OCI-LY1 (cell line): Measurements from ENCODE around the gene LRRC8D.

Source experiments
- H2AFZ ChIP-seq: fragments of 200-600 bp; sonication (generic), shearing (Covaris generic); 2 replicates; pipeline ENCODE4 v1.6.0; 2014; ENCODE audit warnings: antibody characterized with exemption, mild to moderate bottlenecking, low read length
- H3F3A ChIP-seq: fragments of 200-600 bp; sonication (generic), shearing (Covaris generic); 2 replicates; pipeline ENCODE4 v1.6.0; 2014; ENCODE audit warnings: mild to moderate bottlenecking, antibody characterized with exemption, low read length, moderate library complexity; ENCODE audit not compliant: insufficient read depth
- H3K27ac ChIP-seq: fragments of 200-600 bp; sonication (generic); 2 replicates; pipeline ENCODE4 v1.5.1; 2014; ENCODE audit warnings: low read length, mixed run types, mild to moderate bottlenecking, low read depth; ENCODE audit not compliant: poor library complexity, severe bottlenecking
- H3K27me3 ChIP-seq: fragments of 200-600 bp; sonication (generic); 2 replicates; pipeline ENCODE4 v1.6.0; 2014; ENCODE audit warnings: antibody characterized with exemption, mild to moderate bottlenecking, low read length, moderate library complexity; ENCODE audit not compliant: insufficient read depth
- H3K36me3 ChIP-seq: fragments of 200-600 bp; sonication (generic); 2 replicates; pipeline ENCODE4 v1.6.1; 2014; ENCODE audit warnings: mild to moderate bottlenecking, antibody characterized with exemption, low read length, moderate library complexity, mixed read lengths; ENCODE audit not compliant: insufficient read depth
- H3K4me1 ChIP-seq: fragments of 200-600 bp; sonication (generic); 2 replicates; pipeline ENCODE4 v1.5.1; 2014; ENCODE audit warnings: mild to moderate bottlenecking, low read length, moderate library complexity; ENCODE audit not compliant: insufficient read depth, severe bottlenecking
- H3K4me2 ChIP-seq: fragments of 200-600 bp; sonication (generic), shearing (Covaris generic); 2 replicates; pipeline ENCODE4 v1.6.1; 2014; ENCODE audit warnings: low read length
- H3K4me3 ChIP-seq: fragments of 200-600 bp; sonication (generic); 2 replicates; pipeline ENCODE4 v1.5.1; 2014; ENCODE audit warnings: low read length, low read depth, mild to moderate bottlenecking, mixed read lengths; ENCODE audit not compliant: poor library complexity, severe bottlenecking
- H3K79me2 ChIP-seq: fragments of 200-600 bp; shearing (Covaris generic); 2 replicates; pipeline ENCODE4 v1.6.1; 2016; ENCODE audit warnings: mixed run types, low read length, mixed read lengths; ENCODE audit not compliant: insufficient read depth
- H3K9ac ChIP-seq: fragments of 200-600 bp; sonication (generic), shearing (Covaris generic); 2 replicates; pipeline ENCODE4 v1.6.1; 2014; ENCODE audit warnings: mild to moderate bottlenecking, low read length, mixed read lengths
- H3K9me2 ChIP-seq: fragments of 200-600 bp; sonication (generic), shearing (Covaris generic); 2 replicates; pipeline ENCODE4 v1.6.1; 2014; ENCODE audit warnings: low read depth, mild to moderate bottlenecking, low read length, mixed read lengths
- H3K9me3 ChIP-seq: fragments of 200-600 bp; shearing (Covaris generic); 2 replicates; pipeline ENCODE4 v1.6.1; 2014; ENCODE audit warnings: low read length, mixed read lengths
- H4K20me1 ChIP-seq: fragments of 200-600 bp; sonication (generic), shearing (Covaris generic); 2 replicates; pipeline ENCODE4 v1.6.0; 2016; ENCODE audit warnings: mild to moderate bottlenecking, low read length; ENCODE audit not compliant: insufficient read depth
- CTCF ChIP-seq: fragments of 200-600 bp; sonication (generic), shearing (Covaris generic); IDR thresholded peaks from 2 replicates; pipeline ENCODE4 v1.5.1; 2017; ENCODE audit warnings: mild to moderate bottlenecking, antibody characterized with exemption, low read length, moderate library complexity, mixed read lengths
- EZH2 ChIP-seq: fragments of 200-600 bp; sonication (generic), shearing (Covaris generic); IDR thresholded peaks from 2 replicates; pipeline ENCODE4 v1.8.0; 2017; ENCODE audit warnings: borderline replicate concordance, mixed run types, mild to moderate bottlenecking, antibody characterized with exemption, low read length, moderate library complexity, mixed read lengths

LRRC8D gene

GRCh38 chr1:89878256-89878655 is 57.4 kb downstream of the LRRC8D start:
- Histone ChIP-seq H3K4me2 (no peak overlapping the region), H3K4me1 (no peaks in the 10 kb centered on the region), H2AFZ (no peak overlapping the region), H3K27ac (no peak overlapping the region), H3K9ac (no peak overlapping the region), H3K36me3 (peaks cover 54% of the 10 kb centered on the region), H3K9me2 (no peaks in the 10 kb centered on the region), H3K79me2 (peaks cover 33% of the 10 kb centered on the region), H3K9me3 (no peaks in the 10 kb centered on the region; the same call in 1 of the 2 replicates), H3K4me3 (no peak overlapping the region), H3K27me3 (no peaks in the 10 kb centered on the region), H4K20me1 (no peaks in the 10 kb centered on the region), H3F3A (no peaks in the 10 kb centered on the region)
- no peak for TF ChIP-seq EZH2
- TF ChIP-seq CTCF: no peak

GRCh38 chr1:89880679-89881078 is 59.8 kb downstream of the LRRC8D start:
- Histone ChIP-seq H3K4me2 (no peak overlapping the region), H3K9ac (no peak overlapping the region), H3K9me2 (no peaks in the 10 kb centered on the region), H4K20me1 (no peaks in the 10 kb centered on the region), H3K36me3 (peaks cover 54% of the 10 kb centered on the region), H3K9me3 (no peaks in the 10 kb centered on the region; the same call in 1 of the 2 replicates), H3K27me3 (no peaks in the 10 kb centered on the region), H3K27ac (no peak overlapping the region), H2AFZ (no peak overlapping the region), H3K79me2 (peaks cover 26% of the 10 kb centered on the region), H3F3A (no peaks in the 10 kb centered on the region), H3K4me3 (no peak overlapping the region), H3K4me1 (no peaks in the 10 kb centered on the region)
- TF ChIP-seq CTCF: no peak
- TF ChIP-seq EZH2: no peak

GRCh38 chr1:89881415-89882058 is 60.7 kb downstream of the LRRC8D start:
- Histone ChIP-seq H3K9me3 (no peaks in the 10 kb centered on the region; the same call in 1 of the 2 replicates), H3K4me1 (no peaks in the 10 kb centered on the region), H3K79me2 (peaks cover 26% of the 10 kb centered on the region), H4K20me1 (no peaks in the 10 kb centered on the region), H3K4me3 (no peak overlapping the region), H3K27ac (no peak overlapping the region), H3K9ac (no peak overlapping the region), H3F3A (no peaks in the 10 kb centered on the region), H3K36me3 (peaks cover 47% of the 10 kb centered on the region), H2AFZ (no peak overlapping the region), H3K9me2 (no peaks in the 10 kb centered on the region), H3K27me3 (no peaks in the 10 kb centered on the region), H3K4me2 (no peak overlapping the region)
- TF ChIP-seq EZH2 (no peak), CTCF (no peak)
